Ureter (tissue), 1 donor: ENCODE measurements around the gene NCKAP5. TPM values are rescaled to one million over a fixed set of nuclear protein-coding genes. Genes with fewer than 3 reads are reported as not detected.

Experiments
- DNase-seq: peaks from one replicate; pipeline ENCODE4 v3.0.0-alpha.2; 2020; ENCODE audit warnings: low spot score
- total RNA-seq: library from RNA; stranded (reverse); gene quantifications from one replicate; pipeline ENCODE4 v1.2.4, GENCODE V29; 2023
- donor health status: DM: yes; HTN: yes; CAD: no.

The NCKAP5 gene
- total RNA-seq, 1 donor from 2014 or later, result 7.3 TPM

GRCh38 chr2:132757002-132757589 lies 811.2 kb downstream of the NCKAP5 start:
- no peak for DNase-seq

- DNase-seq, result no peak
These were observed 813.3 kb downstream of the NCKAP5 start for GRCh38 chr2:132754867-132755472.

GRCh38 chr2:132754392-132754791 lies 813.9 kb downstream of the NCKAP5 start:
- no peak for DNase-seq

GRCh38 chr2:132752421-132753206 lies 815.6 kb downstream of the NCKAP5 start:
- no peak for DNase-seq

- no peak for DNase-seq
These were observed 816.4 kb downstream of the NCKAP5 start for GRCh38 chr2:132751836-132752235.

GRCh38 chr2:132750606-132751005 lies 817.7 kb downstream of the NCKAP5 start:
- DNase-seq, result no peak

GRCh38 chr2:132747046-132747445 lies 821.2 kb downstream of the NCKAP5 start:
- no peak for DNase-seq

GRCh38 chr2:132741754-132742153 lies 826.5 kb downstream of the NCKAP5 start:
- no peak for DNase-seq

- no peak for DNase-seq
These were observed 828.1 kb downstream of the NCKAP5 start for GRCh38 chr2:132740081-132740720.

GRCh38 chr2:132738223-132738622 lies 830.0 kb downstream of the NCKAP5 start:
- DNase-seq, result no peak

GRCh38 chr2:132736059-132736458 lies 832.2 kb downstream of the NCKAP5 start:
- DNase-seq, result no peak

GRCh38 chr2:132734961-132735360 lies 833.3 kb downstream of the NCKAP5 start:
- no peak for DNase-seq

GRCh38 chr2:132733094-132733493 lies 835.2 kb downstream of the NCKAP5 start:
- DNase-seq, result no peak

GRCh38 chr2:132732694-132733093 lies 835.6 kb downstream of the NCKAP5 start:
- no peak for DNase-seq

- DNase-seq, result no peak
These were observed 836.8 kb downstream of the NCKAP5 start for GRCh38 chr2:132731441-132731840.

GRCh38 chr2:132730611-132731010 lies 837.7 kb downstream of the NCKAP5 start:
- no peak for DNase-seq

- DNase-seq, result no peak
These were observed 838.7 kb downstream of the NCKAP5 start for GRCh38 chr2:132729522-132729921.

- DNase-seq, result no peak
These were observed 842.1 kb downstream of the NCKAP5 start for GRCh38 chr2:132726155-132726554.

GRCh38 chr2:132725748-132726147 lies 842.5 kb downstream of the NCKAP5 start:
- DNase-seq, result no peak

GRCh38 chr2:132725148-132725547 lies 843.1 kb downstream of the NCKAP5 start:
- DNase-seq, result no peak

GRCh38 chr2:132721938-132722337 lies 846.3 kb downstream of the NCKAP5 start:
- no peak for DNase-seq

- no peak for DNase-seq
These were observed 847.9 kb downstream of the NCKAP5 start for GRCh38 chr2:132720393-132720792.

- no peak for DNase-seq
These were observed 848.8 kb downstream of the NCKAP5 start for GRCh38 chr2:132719480-132719879.
